Astrocyte (in vitro differentiated cells and primary cell): ENCODE data around the gene PPP1R1A.

Source experiments
- CTCF ChIP-seq: IDR thresholded peaks from 2 replicates; pipeline ENCODE4 v1.5.1; 2011; ENCODE audit warnings: low read depth, mild to moderate bottlenecking, inconsistent platforms, low read length, moderate library complexity; ENCODE audit not compliant: insufficient read depth
- EZH2 ChIP-seq: IDR thresholded peaks from 2 replicates; pipeline ENCODE4 v1.6.1; 2012; ENCODE audit warnings: mild to moderate bottlenecking, low read length, inconsistent platforms; ENCODE audit not compliant: insufficient read depth

DNA sequence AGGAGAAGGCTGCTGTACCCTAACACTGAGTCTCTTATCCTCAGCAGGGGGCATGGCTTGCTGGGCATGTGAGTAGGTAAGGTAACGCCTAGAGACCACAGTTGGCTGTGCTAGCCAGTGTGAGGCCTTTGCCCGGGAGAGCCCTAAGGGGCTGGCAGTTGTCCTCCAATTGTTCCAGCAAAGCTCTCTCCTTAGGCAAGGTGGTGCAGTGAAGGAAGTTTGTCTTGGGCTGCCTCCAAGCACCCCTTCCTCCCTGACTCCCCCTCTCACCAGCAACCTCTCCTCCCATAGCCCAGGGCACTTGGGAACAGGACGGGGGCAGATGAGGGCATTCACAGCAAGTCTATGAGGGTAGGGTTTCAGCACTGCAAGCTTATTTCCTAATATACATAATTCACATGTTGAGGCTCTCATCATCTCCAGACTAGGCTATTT is 23.3 kb upstream of the PPP1R1A start:
- TF ChIP-seq CTCF (no peak), EZH2 (no peak)
